Activated T-helper 2 cell treated with anti-CD3 and anti-CD28 coated beads, Interferon-gamma antibody, Interleukin-2, Interleukin-4, amounts not matched to agents 10 μg/mL and 5 μg/mL and 100 μg/mL, durations not matched to agents 14 hours and 24 hours and 36 hours (primary cell): ENCODE results near the gene ESR2. TPM values are rescaled to one million over a fixed set of nuclear protein-coding genes. Genes with fewer than 3 reads are reported as not detected.

Experiments used
- DNase-seq: peaks from one replicate; pipeline ENCODE4 v3.0.0; 2021; ENCODE audit warnings: low spot score
- H3K27ac Mint-ChIP-seq: one replicate; pipeline ENCODE4 v1.8.0; 2021; ENCODE audit warnings: mixed read lengths
- H3K27me3 Mint-ChIP-seq: one replicate; pipeline ENCODE4 v1.8.0; 2021; ENCODE audit warnings: low read depth, mixed read lengths
- H3K36me3 Mint-ChIP-seq: one replicate; pipeline ENCODE4 v1.8.0; 2021; ENCODE audit warnings: low read depth, mixed read lengths
- H3K4me1 Mint-ChIP-seq: one replicate; pipeline ENCODE4 v1.8.0; 2021; ENCODE audit warnings: low read depth, mixed read lengths
- H3K4me3 Mint-ChIP-seq: one replicate; pipeline ENCODE4 v1.8.0; 2021; ENCODE audit warnings: low read depth, mild to moderate bottlenecking, moderate library complexity, mixed read lengths
- H3K9me3 Mint-ChIP-seq: one replicate; pipeline ENCODE4 v1.8.0; 2021; ENCODE audit warnings: mixed read lengths
- intact Hi-C: fragments of 100-400 bp; cut with micrococcal nuclease; formaldehyde crosslinking; loops from one replicate; pipeline ENCODE4 v1.15.1; 2023
- total RNA-seq: library from RNA; stranded (reverse); gene quantifications from 2 replicates; pipeline ENCODE4 v1.2.3, GENCODE V29; 2022

Gene ESR2
- total RNA-seq, 1 donor from 2014 or later = 0.09 TPM

DNA sequence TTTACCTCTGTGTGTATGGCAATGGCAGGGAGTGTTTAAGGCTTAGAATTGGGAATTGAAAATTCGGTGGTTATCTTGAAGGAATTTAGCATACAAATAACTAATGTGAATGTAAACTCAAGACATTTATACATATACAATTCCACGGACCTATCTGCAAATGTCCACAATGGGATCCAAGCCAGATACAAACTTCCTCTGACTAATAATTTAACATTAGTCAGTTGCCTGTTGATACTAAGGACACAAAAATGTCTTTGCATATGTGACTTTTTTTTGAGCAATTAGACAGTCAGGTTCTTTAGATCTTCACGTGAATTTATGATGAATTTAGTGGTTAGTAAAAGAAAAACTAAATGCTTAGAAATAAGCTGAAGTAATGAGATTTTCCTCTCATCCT is 40.5 kb downstream of the ESR2 start:
- Mint-ChIP-seq H3K27ac (no peak overlapping the region), H3K27me3 (peaks cover 21% of the 10 kb centered on the region), H3K9me3 (no peaks in the 10 kb centered on the region), H3K36me3 (no peaks in the 10 kb centered on the region), H3K4me1 (no peaks in the 10 kb centered on the region), H3K4me3 (no peak overlapping the region)
- intact Hi-C loops = no loop called here
- DNase-seq = no peak

DNA sequence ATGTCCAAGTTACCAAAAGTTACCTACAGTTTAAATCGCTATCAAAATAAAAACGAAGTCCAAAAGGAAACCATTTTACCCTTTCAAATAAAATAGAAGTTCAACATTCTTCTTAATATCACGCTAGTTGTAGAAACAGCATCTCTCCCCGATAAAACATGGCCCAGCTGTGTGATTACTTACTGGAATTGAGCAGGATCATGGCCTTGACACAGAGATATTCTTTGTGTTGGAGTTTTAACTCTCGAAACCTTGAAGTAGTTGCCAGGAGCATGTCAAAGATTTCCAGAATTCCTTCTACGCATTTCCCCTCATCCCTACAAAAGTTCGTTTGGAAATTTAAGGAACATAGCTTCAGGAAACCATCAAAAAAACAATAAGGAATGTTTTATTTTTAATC is 44.8 kb downstream of the ESR2 start:
- no peaks in the 10 kb centered on the region for H3K36me3 Mint-ChIP-seq
- no peak for DNase-seq
- intact Hi-C loops = no loop called here
- H3K4me1 Mint-ChIP-seq = no peaks in the 10 kb centered on the region
- no peak overlapping the region for H3K4me3 Mint-ChIP-seq
- H3K27me3 Mint-ChIP-seq = peaks cover 21% of the 10 kb centered on the region
- no peak overlapping the region for H3K27ac Mint-ChIP-seq
- H3K9me3 Mint-ChIP-seq = no peaks in the 10 kb centered on the region

DNA sequence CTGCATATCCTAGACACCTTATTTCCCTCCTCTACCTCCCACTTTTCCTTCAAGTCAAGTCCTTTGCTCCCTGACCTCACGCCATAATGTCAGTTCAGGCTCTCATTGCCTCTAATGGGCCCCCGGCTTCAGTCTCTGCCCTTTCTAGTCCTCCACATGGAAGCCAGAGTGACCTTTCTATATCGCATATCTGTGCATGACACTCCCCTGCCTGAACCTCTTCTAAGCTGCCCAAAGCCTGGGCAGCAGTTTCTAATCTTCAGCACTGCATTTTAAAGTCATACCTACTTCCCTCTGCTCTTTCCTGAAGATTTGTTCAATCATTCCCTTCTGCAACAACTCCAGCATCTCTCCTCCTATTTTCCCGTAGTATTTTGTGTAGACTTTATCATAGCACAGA is 45.5 kb downstream of the ESR2 start:
- Mint-ChIP-seq H3K9me3 (no peaks in the 10 kb centered on the region), H3K27me3 (peaks cover 21% of the 10 kb centered on the region), H3K36me3 (no peaks in the 10 kb centered on the region), H3K27ac (no peak overlapping the region), H3K4me1 (no peaks in the 10 kb centered on the region), H3K4me3 (no peak overlapping the region)
- no peak for DNase-seq
- intact Hi-C loops = no loop called here

GRCh38 chr14:64247195-64247594 is 47.0 kb downstream of the ESR2 start:
- H3K27me3 Mint-ChIP-seq = peaks cover 24% of the 10 kb centered on the region
- no peak overlapping the region for H3K4me3 Mint-ChIP-seq
- intact Hi-C loops = no loop called here
- H3K36me3 Mint-ChIP-seq = no peaks in the 10 kb centered on the region
- no peaks in the 10 kb centered on the region for H3K4me1 Mint-ChIP-seq
- DNase-seq = no peak
- H3K9me3 Mint-ChIP-seq = no peaks in the 10 kb centered on the region
- H3K27ac Mint-ChIP-seq = no peak overlapping the region

- no peak for DNase-seq
- H3K4me1 Mint-ChIP-seq = no peaks in the 10 kb centered on the region
- no peak overlapping the region for H3K4me3 Mint-ChIP-seq
- peaks cover 27% of the 10 kb centered on the region for H3K27me3 Mint-ChIP-seq
- H3K9me3 Mint-ChIP-seq = no peaks in the 10 kb centered on the region
- intact Hi-C loops = no loop called here
- H3K36me3 Mint-ChIP-seq = no peaks in the 10 kb centered on the region
- H3K27ac Mint-ChIP-seq = no peak overlapping the region
These were observed 47.5 kb downstream of the ESR2 start for GRCh38 chr14:64246688-64247087.

- no peaks in the 10 kb centered on the region for H3K4me1 Mint-ChIP-seq
- no peak for DNase-seq
- H3K27me3 Mint-ChIP-seq = peaks cover 26% of the 10 kb centered on the region
- intact Hi-C loops = no loop called here
- H3K9me3 Mint-ChIP-seq = no peaks in the 10 kb centered on the region
- H3K36me3 Mint-ChIP-seq = no peaks in the 10 kb centered on the region
- no peak overlapping the region for H3K4me3 Mint-ChIP-seq
- no peak overlapping the region for H3K27ac Mint-ChIP-seq
These were observed 48.7 kb downstream of the ESR2 start for GRCh38 chr14:64245491-64245890.

- no peak for DNase-seq
- no peaks in the 10 kb centered on the region for H3K4me1 Mint-ChIP-seq
- H3K27ac Mint-ChIP-seq = no peak overlapping the region
- H3K36me3 Mint-ChIP-seq = no peaks in the 10 kb centered on the region
- intact Hi-C loops = no loop called here
- peaks cover 24% of the 10 kb centered on the region for H3K27me3 Mint-ChIP-seq
- H3K9me3 Mint-ChIP-seq = no peaks in the 10 kb centered on the region
- H3K4me3 Mint-ChIP-seq = no peak overlapping the region
These were observed 49.9 kb downstream of the ESR2 start for GRCh38 chr14:64244279-64244678.

GRCh38 chr14:64238631-64239030 is 55.5 kb downstream of the ESR2 start:
- Mint-ChIP-seq H3K4me3 (no peak overlapping the region), H3K4me1 (peaks cover 6% of the 10 kb centered on the region), H3K27ac (no peak overlapping the region), H3K9me3 (no peaks in the 10 kb centered on the region), H3K27me3 (peaks cover 38% of the 10 kb centered on the region), H3K36me3 (no peaks in the 10 kb centered on the region)
- no peak for DNase-seq
- intact Hi-C loops = no loop called here

DNA sequence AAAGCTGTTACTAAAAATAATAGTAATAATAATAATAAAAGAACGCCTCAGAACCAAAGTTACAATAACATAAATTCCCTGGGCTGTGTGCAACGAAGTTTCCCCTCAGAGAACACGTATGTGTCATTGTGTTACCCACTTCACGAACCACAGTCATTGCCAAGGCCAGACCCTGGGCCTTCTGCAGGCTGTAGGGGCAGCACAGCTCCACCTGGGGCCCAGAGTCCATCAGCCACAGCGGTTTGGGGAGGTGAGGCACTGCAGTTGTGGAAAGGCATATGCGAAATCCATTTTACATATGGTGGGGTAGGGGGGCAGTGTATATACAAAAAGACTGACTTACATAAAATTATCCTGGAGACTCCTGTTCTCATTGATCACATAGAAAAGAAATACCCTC is 56.1 kb downstream of the ESR2 start:
- H3K27me3 Mint-ChIP-seq = peaks cover 38% of the 10 kb centered on the region
- intact Hi-C loops = no loop called here
- H3K4me1 Mint-ChIP-seq = peaks cover 10% of the 10 kb centered on the region
- H3K4me3 Mint-ChIP-seq = no peak overlapping the region
- no peaks in the 10 kb centered on the region for H3K36me3 Mint-ChIP-seq
- no peak overlapping the region for H3K27ac Mint-ChIP-seq
- H3K9me3 Mint-ChIP-seq = no peaks in the 10 kb centered on the region
- DNase-seq = no peak

GRCh38 chr14:64235652-64236640 is 58.2 kb downstream of the ESR2 start:
- no peak for DNase-seq
- Mint-ChIP-seq H3K27me3 (peaks cover 26% of the 10 kb centered on the region), H3K9me3 (no peaks in the 10 kb centered on the region), H3K4me1 (peaks cover 25% of the 10 kb centered on the region), H3K36me3 (no peaks in the 10 kb centered on the region), H3K27ac (no peak overlapping the region), H3K4me3 (no peak overlapping the region)
- intact Hi-C loops = no loop called here

DNA sequence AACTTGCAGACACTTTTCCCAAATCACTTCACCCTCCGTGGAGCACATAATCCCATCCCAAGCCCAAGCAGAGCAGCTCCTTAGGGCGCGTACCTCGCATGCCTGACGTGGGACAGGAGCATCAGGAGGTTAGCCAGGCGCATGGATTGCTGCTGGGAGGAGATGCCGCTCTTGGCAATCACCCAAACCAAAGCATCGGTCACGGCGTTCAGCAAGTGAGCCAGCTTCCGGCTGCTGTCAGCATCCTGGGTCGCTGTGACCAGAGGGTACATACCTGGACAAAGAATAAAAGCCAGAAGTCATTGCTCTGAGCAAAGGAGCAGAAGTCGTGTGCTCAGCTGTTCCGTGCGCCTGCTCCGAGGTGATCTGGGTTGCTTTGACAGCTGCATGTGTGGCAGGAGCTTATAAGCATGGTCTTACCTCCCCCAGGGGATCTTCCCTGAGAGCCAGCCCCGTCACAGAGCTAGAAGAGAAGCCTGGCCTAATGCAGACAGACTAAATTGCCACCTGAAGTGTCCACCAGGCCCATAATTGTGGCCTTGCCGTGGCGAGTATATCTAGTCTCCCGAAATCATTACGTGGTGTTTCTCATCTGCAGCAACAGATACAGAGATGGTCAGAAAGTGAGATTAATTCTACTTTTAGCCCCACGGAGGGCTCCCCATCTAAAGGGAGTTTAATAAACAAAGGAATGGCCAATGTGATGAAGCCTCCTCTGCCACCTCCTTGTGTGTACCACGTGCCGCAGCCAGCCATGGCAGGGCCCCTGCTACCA is 59.1 kb downstream of the ESR2 start:
- H3K27ac Mint-ChIP-seq = no peak overlapping the region
- H3K9me3 Mint-ChIP-seq = no peaks in the 10 kb centered on the region
- intact Hi-C loops = loop anchor here (5.0 kb wide), 1 partner anchor 32 kb away; no protein-coding TSS in a partner anchor
- H3K4me1 Mint-ChIP-seq = peaks cover 25% of the 10 kb centered on the region
- H3K27me3 Mint-ChIP-seq = peaks cover 23% of the 10 kb centered on the region
- H3K36me3 Mint-ChIP-seq = no peaks in the 10 kb centered on the region
- H3K4me3 Mint-ChIP-seq = no peak overlapping the region
- DNase-seq = no peak

- intact Hi-C loops = loop anchor here (2.0 to 5.0 kb wide), 2 partner anchors 34 to 189 kb away; no protein-coding TSS in a partner anchor
- Mint-ChIP-seq H3K4me1 (peaks cover 25% of the 10 kb centered on the region), H3K9me3 (no peaks in the 10 kb centered on the region), H3K27me3 (peaks cover 22% of the 10 kb centered on the region), H3K36me3 (peaks cover 1% of the 10 kb centered on the region), H3K4me3 (no peak overlapping the region), H3K27ac (peak overlapping the region; percentile 61)
- DNase-seq = no peak
These were observed 60.5 kb downstream of the ESR2 start for GRCh38 chr14:64233531-64234190.
